Dermis microvascular lymphatic vessel endothelial cell (primary cell): Measurements from ENCODE around the gene KBTBD13. TPM values are rescaled to one million over a fixed set of nuclear protein-coding genes. Genes with fewer than 3 reads are reported as not detected.
"Not testable (repeated sequence)": the region's sequence is repeated elsewhere in the genome, so short reads cannot be mapped to it uniquely, and the experiment has no call there.

Source experiments
- DNase-seq, 2 donors: peaks; one replicate each; pipeline versions ENCODE4 v3.0.0 to v3.0.0-alpha.2; 2010; ENCODE audit warnings: low read depth in 2 of 2
- total RNA-seq: library from RNA; depleted of rRNA; stranded (reverse); fragments of >200 nt; gene quantifications from 2 replicates; pipeline ENCODE4 v1.2.1, GENCODE V29; 2014

The KBTBD13 gene
- total RNA-seq, 1 donor from 2014 or later: not detected

- DNase-seq: no peak
These were observed 11.5 kb downstream of the KBTBD13 start for GRCh38 chr15:65087873-65088642.

GRCh38 chr15:65088643-65089021 is 12.1 kb downstream of the KBTBD13 start:
- DNase-seq: no peak

- DNase-seq: no peak
These were observed 12.8 kb downstream of the KBTBD13 start for GRCh38 chr15:65089206-65089824.

- no peak for DNase-seq
These were observed 15.6 kb downstream of the KBTBD13 start for GRCh38 chr15:65091946-65092770.

GRCh38 chr15:65092911-65093792 is 16.6 kb downstream of the KBTBD13 start:
- no peak for DNase-seq

- not testable (repeated sequence) for DNase-seq
These were observed 17.2 kb downstream of the KBTBD13 start for GRCh38 chr15:65093793-65094170.

- peak in 1 of 2 donors; percentile 35 for DNase-seq
These were observed 17.9 kb downstream of the KBTBD13 start for GRCh38 chr15:65094294-65094995.

GRCh38 chr15:65095011-65095746 is 18.6 kb downstream of the KBTBD13 start:
- no peak for DNase-seq

GRCh38 chr15:65095747-65096104 is 19.2 kb downstream of the KBTBD13 start:
- DNase-seq: no peak

GRCh38 chr15:65096481-65097385 is 20.2 kb downstream of the KBTBD13 start:
- DNase-seq: no peak

- DNase-seq: no peak
These were observed 21.2 kb downstream of the KBTBD13 start for GRCh38 chr15:65097651-65098263.

GRCh38 chr15:65099336-65099735 is 22.8 kb downstream of the KBTBD13 start:
- DNase-seq: no peak

GRCh38 chr15:65099801-65100200 is 23.3 kb downstream of the KBTBD13 start:
- not testable (repeated sequence) for DNase-seq

GRCh38 chr15:65100442-65100841 is 23.9 kb downstream of the KBTBD13 start:
- no peak for DNase-seq

GRCh38 chr15:65101411-65101890 is 24.9 kb downstream of the KBTBD13 start:
- DNase-seq: peak; percentile 38 to 57

GRCh38 chr15:65101891-65102708 is 25.6 kb downstream of the KBTBD13 start:
- DNase-seq: no peak

GRCh38 chr15:65102912-65103311 is 26.4 kb downstream of the KBTBD13 start:
- DNase-seq: no peak
